Prostate gland (tissue), 2 donors: ENCODE measurements around the gene MBOAT7.

ENCODE experiments used
- CTCF ChIP-seq, 4 experiments: fragments of 200-600 bp in 2 of 4; fragments of 450-650 bp in 2 of 4; sonication (generic) in 2 of 4; IDR thresholded peaks; 1 replicate in 3 of 4; 2 replicates in 1 of 4; pipeline ENCODE4 v1.5.1; 2016 to 2019; ENCODE audit warnings: antibody characterized with exemption in 4 of 4, mild to moderate bottlenecking in 2 of 4, moderate library complexity in 2 of 4
- POLR2A ChIP-seq: fragments of 450-650 bp; IDR thresholded peaks from one replicate; pipeline ENCODE4 v1.6.1; 2016; ENCODE audit warnings: antibody characterized with exemption, mild to moderate bottlenecking
- POLR2AphosphoS5 ChIP-seq: sonication (generic); formaldehyde crosslinking; IDR thresholded peaks from one replicate; pipeline ENCODE4 v1.6.1; 2017; ENCODE audit warnings: antibody characterized with exemption

- TF ChIP-seq POLR2A: no peak
- no peak for TF ChIP-seq CTCF (IDR thresholded peaks at IDR 0.05)
- TF ChIP-seq POLR2AphosphoS5: no peak
Observed at GRCh38 chr19:54151362-54152035, 37.9 kb downstream of the MBOAT7 start.
